HG03135 (cell line): ENCODE measurements around the gene RILPL2.
"Not testable (repeated sequence)": the region's sequence is repeated elsewhere in the genome, so short reads cannot be mapped to it uniquely, and the experiment has no call there.

Source experiments
- ATAC-seq: cut with Tn5 transposase; IDR thresholded peaks from one replicate; pipeline ENCODE4 v1.9.1; 2021; ENCODE audit warnings: mild to moderate bottlenecking, moderate library complexity; ENCODE audit not compliant: unreplicated experiment

Gene RILPL2

DNA sequence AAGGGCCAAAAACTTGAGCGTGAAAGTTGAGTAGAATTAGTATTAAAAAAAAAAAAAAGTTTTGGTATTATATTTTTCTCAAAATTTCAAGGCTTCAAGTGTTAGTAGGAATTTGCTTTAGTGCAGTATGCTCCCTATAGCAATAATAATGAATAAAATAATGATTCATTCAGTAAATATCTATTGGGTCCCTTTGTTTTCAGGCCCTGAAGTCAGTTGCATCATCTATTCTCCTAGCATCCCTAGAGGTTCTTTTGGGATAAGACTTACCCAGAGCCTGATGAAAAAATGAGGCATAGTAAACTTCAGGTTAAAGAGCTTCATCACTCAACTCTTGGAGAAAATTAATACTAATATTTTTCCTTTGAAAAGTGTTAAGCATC is 51.5 kb downstream of the RILPL2 start:
- ATAC-seq: no peak

- ATAC-seq: no peak
These were observed 52.0 kb downstream of the RILPL2 start for GRCh38 chr12:123384318-123384993.

DNA sequence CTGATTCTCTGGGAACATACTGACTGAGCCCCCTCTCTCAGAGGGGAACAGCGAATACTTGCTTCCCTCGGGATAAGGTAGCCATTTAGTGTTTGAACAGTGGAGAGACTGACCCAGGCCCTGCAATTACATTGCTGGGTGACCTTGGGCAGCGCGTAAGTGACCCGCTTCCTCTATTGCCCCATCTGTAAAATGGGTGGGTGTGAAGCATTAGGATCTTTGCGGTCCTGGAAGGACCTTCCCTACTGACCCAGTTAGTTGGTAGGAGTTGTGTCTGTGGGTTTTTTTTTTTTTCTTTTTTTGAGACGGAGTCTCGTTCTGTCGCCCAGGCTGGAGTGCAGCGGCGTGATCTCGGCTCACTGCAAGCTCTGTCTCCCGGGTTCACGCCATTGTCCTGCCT is 53.8 kb downstream of the RILPL2 start:
- ATAC-seq: no peak

DNA sequence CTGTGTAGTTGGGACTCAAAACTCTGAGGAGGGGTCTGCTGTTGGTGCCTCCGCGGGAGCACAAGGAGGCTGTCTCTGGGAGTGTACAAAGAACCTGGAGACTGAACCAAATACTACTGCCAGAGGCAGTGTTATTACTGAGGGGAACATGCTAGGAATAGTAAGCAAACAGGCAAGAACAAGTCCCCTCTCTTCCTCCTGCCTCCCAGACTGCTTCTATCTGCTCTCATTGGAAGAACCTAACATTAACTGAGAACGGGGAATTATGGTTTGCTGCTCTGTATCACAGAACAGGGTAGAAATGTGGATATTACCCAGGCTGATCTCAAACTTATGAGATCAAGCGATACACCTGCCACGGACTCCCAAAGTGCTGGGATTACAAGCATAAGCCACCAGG is 57.1 kb downstream of the RILPL2 start:
- no peak for ATAC-seq

GRCh38 chr12:123372415-123372814 is 64.1 kb downstream of the RILPL2 start:
- ATAC-seq: not testable (repeated sequence)

DNA sequence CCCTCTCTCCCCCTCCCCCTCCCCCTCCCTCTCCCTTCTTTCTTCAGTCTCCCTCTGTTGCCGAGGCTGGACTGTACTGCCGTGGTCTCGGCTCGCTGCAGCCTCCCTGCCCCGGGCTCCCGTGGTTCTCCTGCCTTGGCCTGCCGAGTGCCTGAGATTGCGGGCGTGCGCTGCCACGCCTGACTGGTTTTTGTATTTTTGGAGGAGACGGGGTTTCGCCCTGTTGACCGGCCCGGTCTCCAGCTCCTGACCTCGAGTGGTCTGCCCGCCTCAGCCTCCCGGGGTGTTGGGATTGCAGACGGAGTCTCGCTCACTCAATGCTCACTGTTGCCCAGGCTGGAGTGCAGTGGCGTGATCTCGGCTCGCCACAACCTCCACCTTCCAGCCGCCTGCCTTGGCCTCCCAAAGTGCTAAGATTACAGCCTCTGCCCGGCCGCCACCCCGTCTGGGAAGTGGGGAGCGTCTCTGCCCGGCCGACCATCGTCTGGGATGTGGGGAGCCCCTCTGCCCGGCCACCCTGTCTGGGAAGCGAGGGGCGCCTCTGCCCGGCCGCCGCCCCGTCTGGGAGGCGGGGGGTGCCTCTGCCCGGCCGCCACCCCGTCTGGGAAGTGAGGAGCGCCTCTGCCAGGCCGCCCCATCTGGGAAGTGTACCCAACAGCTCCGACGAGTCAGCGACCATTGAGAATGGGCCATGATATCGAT is 64.7 kb downstream of the RILPL2 start:
- not testable (repeated sequence) for ATAC-seq

GRCh38 chr12:123369229-123369628 is 67.3 kb downstream of the RILPL2 start:
- no peak for ATAC-seq

GRCh38 chr12:123368431-123368830 is 68.1 kb downstream of the RILPL2 start:
- not testable (repeated sequence) for ATAC-seq

DNA sequence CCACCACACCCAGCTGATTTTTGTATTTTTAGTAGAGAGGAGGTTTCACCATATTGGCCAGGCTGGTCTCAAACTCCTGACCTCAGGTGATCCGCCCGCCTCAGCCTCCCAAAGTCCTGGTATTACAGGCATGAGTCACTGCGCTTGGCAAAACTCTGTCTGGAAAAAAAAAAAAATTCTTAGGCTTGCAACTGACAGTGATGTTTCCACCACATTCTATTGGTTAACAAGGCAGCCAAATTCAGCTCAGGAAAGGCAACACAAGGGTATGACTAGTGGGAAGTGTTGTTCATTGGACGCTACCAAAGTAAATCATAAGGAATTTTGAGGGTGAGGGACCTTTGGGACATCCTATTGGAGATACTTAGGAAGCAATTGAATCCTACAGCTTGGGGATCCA is 69.0 kb downstream of the RILPL2 start:
- no peak for ATAC-seq
